ENCODE results near the gene CADPS2. TPM values are rescaled to one million over a fixed set of nuclear protein-coding genes. Genes with fewer than 3 reads are reported as not detected.

CADPS2 gene
- total and polyA plus RNA-seq, 8 donors: 7.7 to 27.3 (median 18.6) TPM

- Histone ChIP-seq H3K4me1 (peaks cover 0 to 6% (median 0%) of the 10 kb centered on the region in 3 donors), H3K27ac (no peak within 1 kb of the TSS), H3K27me3 (no peaks in the 10 kb centered on the region), H3K9me3 (no peaks in the 10 kb centered on the region), H3K36me3 (no peaks in the 10 kb centered on the region), H3K4me3 (no peak within 1 kb of the TSS)
- WGBS, 2 donors: 86 to 96% methylated on average over 1 of the region's 1 CpG
- FAIRE-seq (no peak), ATAC-seq (no peak), DNase-seq (no peak)
- intact Hi-C loops (cut with DNase I): no loop called here
- no peak for TF ChIP-seq CTCF (IDR thresholded peaks at IDR 0.05)
Measured at GRCh38 chr7:122702872-122703510, 183.3 kb downstream of the CADPS2 start, which contains the start of gene RNF148. Gene RNF148 (minus strand): TSS chr7:122702922. CDS start chr7:122702750, 172 bp downstream.

GRCh38 chr7:122699017-122699416 lies 187.2 kb downstream of the CADPS2 start, which contains the start of gene RNF133:
Gene RNF133 (minus strand): TSS chr7:122699117. CDS start chr7:122698918, 199 bp downstream.
- DNase-seq: no peak
- H3K27ac ChIP-seq: no peak within 1 kb of the TSS
- no peak for ATAC-seq
- H3K27me3 ChIP-seq: no peaks in the 10 kb centered on the region
- no peaks in the 10 kb centered on the region for H3K9me3 ChIP-seq
- no peak for FAIRE-seq
- H3K4me1 ChIP-seq: peaks cover 0 to 3% (median 0%) of the 10 kb centered on the region in 3 donors
- H3K4me3 ChIP-seq: no peak within 1 kb of the TSS
- intact Hi-C loops (cut with DNase I): no loop called here
- no peak for TF ChIP-seq CTCF (IDR thresholded peaks at IDR 0.05)
- H3K36me3 ChIP-seq: no peaks in the 10 kb centered on the region

GRCh38 chr7:122695816-122696215 lies 190.4 kb downstream of the CADPS2 start:
- no peak for FAIRE-seq
- H3K36me3 ChIP-seq: no peaks in the 10 kb centered on the region
- intact Hi-C loops (cut with DNase I): no loop called here
- H3K27ac ChIP-seq: no peak overlapping the region
- H3K27me3 ChIP-seq: no peaks in the 10 kb centered on the region
- no peak for ATAC-seq
- H3K4me3 ChIP-seq: no peak overlapping the region
- 68 to 81% methylated on average over 1 of the region's 1 CpG for WGBS, 2 donors
- TF ChIP-seq CTCF (IDR thresholded peaks at IDR 0.05): no peak
- no peaks in the 10 kb centered on the region for H3K9me3 ChIP-seq
- H3K4me1 ChIP-seq: no peaks in the 10 kb centered on the region
- DNase-seq: no peak

- ATAC-seq (no peak), FAIRE-seq (no peak), DNase-seq (no peak)
- no peak overlapping the region for H3K4me3 ChIP-seq
- no peaks in the 10 kb centered on the region for H3K9me3 ChIP-seq
- H3K27me3 ChIP-seq: no peaks in the 10 kb centered on the region
- no peaks in the 10 kb centered on the region for H3K36me3 ChIP-seq
- TF ChIP-seq CTCF (IDR thresholded peaks at IDR 0.05): no peak
- WGBS, 2 donors: 88 to 96% methylated on average over 2 of the region's 2 CpGs
- intact Hi-C loops (cut with DNase I): no loop called here
- H3K4me1 ChIP-seq: no peaks in the 10 kb centered on the region
- no peak overlapping the region for H3K27ac ChIP-seq
Measured at GRCh38 chr7:122694697-122695096, 191.6 kb downstream of the CADPS2 start.

- Histone ChIP-seq H3K4me1 (no peaks in the 10 kb centered on the region), H3K27ac (no peak overlapping the region), H3K9me3 (no peaks in the 10 kb centered on the region), H3K4me3 (no peak overlapping the region), H3K27me3 (no peaks in the 10 kb centered on the region), H3K36me3 (no peaks in the 10 kb centered on the region)
- DNase-seq (no peak), ATAC-seq (peak in 1 of 4 donors; percentile 33), FAIRE-seq (no peak)
- 83 to 84% methylated on average over 3 of the region's 3 CpGs for WGBS, 2 donors
- TF ChIP-seq CTCF (IDR thresholded peaks at IDR 0.05): no peak
- intact Hi-C loops (cut with DNase I): no loop called here
Measured at GRCh38 chr7:122692769-122693309, 193.4 kb downstream of the CADPS2 start.

Measured in pancreas (tissue), 10 donors.